ENCODE measurements around the gene ERVK3-1.

GRCh38 chr19:58294743-58295374 is 10.3 kb upstream of the ERVK3-1 start:
- TF ChIP-seq CTCF (IDR thresholded peaks at IDR 0.05 in 4 of 5, conservative IDR thresholded peaks at IDR 0.05 in 1 of 5), result no peak
- no peak for TF ChIP-seq POLR2A (IDR thresholded peaks at IDR 0.05)
